ENCODE results near the gene FTO.

The FTO gene

DNA sequence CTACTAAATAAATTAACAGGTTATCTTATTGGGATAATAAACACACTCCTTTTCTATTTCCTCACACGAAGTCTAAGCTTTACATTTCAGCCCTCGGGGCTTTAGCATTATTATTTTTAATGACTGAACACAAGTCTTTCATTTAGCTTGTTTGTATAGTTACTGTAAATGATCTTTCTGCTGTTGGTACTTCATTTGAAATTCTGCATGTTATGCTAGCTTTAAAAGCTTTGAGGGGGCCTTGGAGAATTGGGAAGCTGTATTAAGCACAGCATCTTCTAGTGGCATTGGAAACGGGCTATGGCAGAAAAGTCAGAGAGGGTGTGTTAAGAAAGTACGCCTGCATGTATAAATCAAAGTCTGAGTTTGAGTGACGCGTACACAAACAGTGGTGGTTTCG is 243.7 kb downstream of the FTO start:
- TF ChIP-seq TAF1 (IDR thresholded peaks at IDR 0.05; ENCODE audit: borderline replicate concordance, insufficient read depth, low read length) (no peak), SIN3A (IDR thresholded peaks at IDR 0.05; ENCODE audit: borderline replicate concordance, insufficient read depth, low read length) (no peak), REST (IDR thresholded peaks at IDR 0.05; ENCODE audit: insufficient read depth in 1 of 2, low read depth in 2 of 2, low read length in 2 of 2) (no peak), POLR2AphosphoS5 (IDR thresholded peaks at IDR 0.05; ENCODE audit: low read depth, low read length) (no peak), FOXP2 (optimal IDR thresholded peaks at IDR 0.05; ENCODE audit: borderline replicate concordance, extremely low read depth, extremely low read length, insufficient read depth) (no peak)

GRCh38 chr16:53948326-53948725 is 244.4 kb downstream of the FTO start:
- TF ChIP-seq FOXP2 (optimal IDR thresholded peaks at IDR 0.05; ENCODE audit: borderline replicate concordance, extremely low read depth, extremely low read length, insufficient read depth) (no peak), TAF1 (IDR thresholded peaks at IDR 0.05; ENCODE audit: borderline replicate concordance, insufficient read depth, low read length) (no peak), SIN3A (IDR thresholded peaks at IDR 0.05; ENCODE audit: borderline replicate concordance, insufficient read depth, low read length) (no peak), POLR2AphosphoS5 (IDR thresholded peaks at IDR 0.05; ENCODE audit: low read depth, low read length) (no peak), REST (IDR thresholded peaks at IDR 0.05; ENCODE audit: insufficient read depth in 1 of 2, low read depth in 2 of 2, low read length in 2 of 2) (no peak)

GRCh38 chr16:53948734-53949430 is 244.9 kb downstream of the FTO start:
- TF ChIP-seq SIN3A (IDR thresholded peaks at IDR 0.05; ENCODE audit: borderline replicate concordance, insufficient read depth, low read length) (no peak), POLR2AphosphoS5 (IDR thresholded peaks at IDR 0.05; ENCODE audit: low read depth, low read length) (no peak)

GRCh38 chr16:53949715-53950410 is 245.9 kb downstream of the FTO start:
- TF ChIP-seq SIN3A (IDR thresholded peaks at IDR 0.05; ENCODE audit: borderline replicate concordance, insufficient read depth, low read length) = no peak
- no peak for TF ChIP-seq TAF1 (IDR thresholded peaks at IDR 0.05; ENCODE audit: borderline replicate concordance, insufficient read depth, low read length)
- TF ChIP-seq REST (IDR thresholded peaks at IDR 0.05; ENCODE audit: insufficient read depth in 1 of 2, low read depth in 2 of 2, low read length in 2 of 2) = no peak
- TF ChIP-seq POLR2AphosphoS5 (IDR thresholded peaks at IDR 0.05; ENCODE audit: low read depth, low read length) = no peak
- no peak for TF ChIP-seq FOXP2 (optimal IDR thresholded peaks at IDR 0.05; ENCODE audit: borderline replicate concordance, extremely low read depth, extremely low read length, insufficient read depth)

DNA sequence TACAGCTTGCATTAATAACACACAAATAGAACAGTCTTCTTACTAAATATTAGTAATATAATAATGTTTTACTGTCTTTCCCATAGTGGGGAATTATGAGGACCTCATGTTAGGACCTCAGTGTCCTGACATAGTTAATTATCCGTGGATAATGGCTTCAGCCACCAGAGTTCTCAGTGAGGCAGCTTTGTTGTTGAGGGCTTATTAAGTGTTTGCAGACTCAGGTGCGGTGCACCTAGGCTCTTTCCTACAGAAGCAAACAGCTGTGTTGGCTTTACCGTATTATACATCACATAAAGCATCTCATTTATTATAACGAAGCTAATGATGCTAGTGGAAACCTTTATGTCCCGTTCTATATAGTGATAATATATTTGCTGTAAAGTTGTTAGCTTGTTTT is 246.7 kb downstream of the FTO start:
- no peak for TF ChIP-seq POLR2AphosphoS5 (IDR thresholded peaks at IDR 0.05; ENCODE audit: low read depth, low read length)
- TF ChIP-seq FOXP2 (optimal IDR thresholded peaks at IDR 0.05; ENCODE audit: borderline replicate concordance, extremely low read depth, extremely low read length, insufficient read depth) = no peak
- TF ChIP-seq TAF1 (IDR thresholded peaks at IDR 0.05; ENCODE audit: borderline replicate concordance, insufficient read depth, low read length) = no peak
- TF ChIP-seq SIN3A (IDR thresholded peaks at IDR 0.05; ENCODE audit: borderline replicate concordance, insufficient read depth, low read length) = no peak
- no peak for TF ChIP-seq REST (IDR thresholded peaks at IDR 0.05; ENCODE audit: insufficient read depth in 1 of 2, low read depth in 2 of 2, low read length in 2 of 2)

Measured in PFSK-1 (cell line).